Measurements from ENCODE around the gene RAB40B. TPM values are rescaled to one million over a fixed set of nuclear protein-coding genes. Genes with fewer than 3 reads are reported as not detected.

Gene RAB40B
- total and polyA plus RNA-seq, 2 of the 13 experiments (the other 11 are each of a cell fraction or from before 2014, with no cell fraction given), result 6.2 to 6.5 TPM

DNA sequence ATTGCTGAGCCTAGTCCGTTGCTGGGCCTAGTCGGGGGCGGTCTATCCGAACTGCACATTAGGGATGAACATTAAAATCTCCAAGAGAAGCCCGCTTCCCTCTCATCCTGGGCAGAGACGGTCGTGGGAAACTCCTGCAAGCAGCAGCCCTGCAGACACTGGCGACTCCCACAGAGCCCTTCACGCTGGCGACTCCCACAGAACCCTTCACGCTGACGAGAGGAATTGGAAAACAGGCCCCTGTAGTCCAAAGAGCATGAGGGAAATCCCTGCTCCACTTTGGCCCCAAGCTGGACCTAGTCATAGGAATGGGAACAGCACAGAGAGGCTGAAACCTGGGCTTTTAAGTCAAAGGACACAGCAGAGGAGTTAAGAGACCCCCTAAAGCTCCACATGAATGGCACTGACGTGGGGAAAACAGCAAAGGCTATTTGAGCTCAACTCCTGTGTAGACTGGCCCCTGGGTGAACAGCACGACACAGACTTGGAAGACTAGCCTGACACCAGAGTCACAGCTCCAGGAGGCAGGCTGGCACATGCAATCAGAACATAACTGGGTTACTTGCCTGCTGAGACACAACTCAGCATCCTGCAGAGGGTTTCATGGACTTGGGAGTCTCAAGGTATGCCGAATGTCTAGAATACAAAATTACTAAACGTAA lies 92.4 kb downstream of the RAB40B start (continued):
- TF ChIP-seq, protein P1, sequence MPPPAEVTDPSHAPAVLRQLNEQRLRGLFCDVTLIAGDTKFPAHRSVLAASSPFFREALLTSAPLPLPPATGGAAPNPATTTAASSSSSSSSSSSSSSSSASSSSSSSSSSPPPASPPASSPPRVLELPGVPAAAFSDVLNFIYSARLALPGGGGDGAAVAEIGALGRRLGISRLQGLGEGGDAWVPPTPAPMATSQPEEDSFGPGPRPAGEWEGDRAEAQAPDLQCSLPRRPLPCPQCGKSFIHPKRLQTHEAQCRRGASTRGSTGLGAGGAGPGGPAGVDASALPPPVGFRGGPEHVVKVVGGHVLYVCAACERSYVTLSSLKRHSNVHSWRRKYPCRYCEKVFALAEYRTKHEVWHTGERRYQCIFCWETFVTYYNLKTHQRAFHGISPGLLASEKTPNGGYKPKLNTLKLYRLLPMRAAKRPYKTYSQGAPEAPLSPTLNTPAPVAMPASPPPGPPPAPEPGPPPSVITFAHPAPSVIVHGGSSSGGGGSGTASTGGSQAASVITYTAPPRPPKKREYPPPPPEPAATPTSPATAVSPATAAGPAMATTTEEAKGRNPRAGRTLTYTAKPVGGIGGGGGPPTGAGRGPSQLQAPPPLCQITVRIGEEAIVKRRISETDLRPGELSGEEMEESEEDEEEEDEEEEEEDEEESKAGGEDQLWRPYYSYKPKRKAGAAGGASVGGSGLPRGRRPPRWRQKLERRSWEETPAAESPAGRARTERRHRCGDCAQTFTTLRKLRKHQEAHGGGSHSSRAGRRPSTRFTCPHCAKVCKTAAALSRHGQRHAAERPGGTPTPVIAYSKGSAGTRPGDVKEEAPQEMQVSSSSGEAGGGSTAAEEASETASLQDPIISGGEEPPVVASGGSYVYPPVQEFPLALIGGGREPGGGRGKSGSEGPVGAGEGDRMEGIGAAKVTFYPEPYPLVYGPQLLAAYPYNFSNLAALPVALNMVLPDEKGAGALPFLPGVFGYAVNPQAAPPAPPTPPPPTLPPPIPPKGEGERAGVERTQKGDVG (CRISPR knock-in tag; IDR thresholded peaks at IDR 0.05; ENCODE audit: borderline replicate concordance), result 0 out of 2 replicates have a peak, but pooled peaks have one; percentile 31
- TF ChIP-seq KDM3A (CRISPR knock-in tag; IDR thresholded peaks at IDR 0.05; ENCODE audit: low read depth) (no peak), ZMYM3 (CRISPR knock-in tag; IDR thresholded peaks at IDR 0.05) (0 out of 2 replicates have a peak, but pooled peaks have one; percentile 20), MTF2 (CRISPR knock-in tag; IDR thresholded peaks at IDR 0.05; ENCODE audit: borderline replicate concordance) (no peak), RBM22 (optimal IDR thresholded peaks at IDR 0.05; ENCODE audit: low read length) (peak; percentile 84), HDAC2 (CRISPR knock-in tag; IDR thresholded peaks at IDR 0.05) (no peak), NFIC (IDR thresholded peaks at IDR 0.05; ENCODE audit: low read length) (no peak)

Small RNA genes within 50 kb of the gene (microRNA-seq; reads per million reads assigned to microRNA genes)
- 0.68 reads per million for gene MIR4525

Small RNA genes within 50 kb of the gene (small RNA-seq; reads per million reads assigned to genes)
- 0 to 2.9 (median 1.6) reads per million in 3 experiments for gene MIR4525 (ENCODE audit: insufficient read depth in 2 of 3, insufficient read length in 3 of 3, low read depth in 2 of 3, low replicate concordance in 1 of 3)

Other genes with a start within 250 kb of the RAB40B start
- gene CYBC1, start 247.9 kb downstream of the RAB40B start, total RNA-seq (2016; rRNA removed; fragmentation: Illumina TruSeq; extraction: Trizol), result 27.1 and 43.4 TPM in 2 replicates
- gene CYBC1, start 247.9 kb downstream of the RAB40B start, polyA plus RNA-seq (2011; rRNA removed), result 44.1 and 56.8 TPM in 2 replicates
- gene NARF, start 240.0 kb downstream of the RAB40B start, total RNA-seq (2016; rRNA removed; fragmentation: Illumina TruSeq; extraction: Trizol), result 61.1 and 69.8 TPM in 2 replicates
- gene NARF, start 240.0 kb downstream of the RAB40B start, polyA plus RNA-seq (2011; rRNA removed), result 137 and 144 TPM in 2 replicates
- 47.7 and 67.2 TPM in 2 replicates for gene FOXK2, start 179.0 kb downstream of the RAB40B start, total RNA-seq (2016; rRNA removed; fragmentation: Illumina TruSeq; extraction: Trizol)
- gene FOXK2, start 179.0 kb downstream of the RAB40B start, polyA plus RNA-seq (2011; rRNA removed), result 67.1 and 73.1 TPM in 2 replicates
- 86.2 and 88.8 TPM in 2 replicates for gene WDR45B, start 50.3 kb downstream of the RAB40B start, total RNA-seq (2016; rRNA removed; fragmentation: Illumina TruSeq; extraction: Trizol)
- gene WDR45B, start 50.3 kb downstream of the RAB40B start, polyA plus RNA-seq (2011; rRNA removed), result 153 and 155 TPM in 2 replicates
- 28.2 and 36.1 TPM in 2 replicates for gene FN3KRP, start 18.0 kb upstream of the RAB40B start, total RNA-seq (2016; rRNA removed; fragmentation: Illumina TruSeq; extraction: Trizol)
- gene FN3KRP, start 18.0 kb upstream of the RAB40B start, polyA plus RNA-seq (2011; rRNA removed), result 22.1 and 22.4 TPM in 2 replicates
- 12.2 and 22.0 TPM in 2 replicates for gene FN3K, start 36.9 kb upstream of the RAB40B start, total RNA-seq (2016; rRNA removed; fragmentation: Illumina TruSeq; extraction: Trizol)
- gene FN3K, start 36.9 kb upstream of the RAB40B start, polyA plus RNA-seq (2011; rRNA removed), result 3.5 and 5.7 TPM in 2 replicates
- gene TBCD, start 53.4 kb upstream of the RAB40B start, total RNA-seq (2016; rRNA removed; fragmentation: Illumina TruSeq; extraction: Trizol), result 33.9 and 49.6 TPM in 2 replicates
- gene TBCD, start 53.4 kb upstream of the RAB40B start, polyA plus RNA-seq (2011; rRNA removed), result 54.8 and 58.7 TPM in 2 replicates
- gene ZNF750, start 141.3 kb upstream of the RAB40B start, total RNA-seq (2016; rRNA removed; fragmentation: Illumina TruSeq; extraction: Trizol), result not detected in 2 replicates
- not detected in 2 replicates for gene ZNF750, start 141.3 kb upstream of the RAB40B start, polyA plus RNA-seq (2011; rRNA removed)